ENCODE measurements around the gene DKK1.

DNA sequence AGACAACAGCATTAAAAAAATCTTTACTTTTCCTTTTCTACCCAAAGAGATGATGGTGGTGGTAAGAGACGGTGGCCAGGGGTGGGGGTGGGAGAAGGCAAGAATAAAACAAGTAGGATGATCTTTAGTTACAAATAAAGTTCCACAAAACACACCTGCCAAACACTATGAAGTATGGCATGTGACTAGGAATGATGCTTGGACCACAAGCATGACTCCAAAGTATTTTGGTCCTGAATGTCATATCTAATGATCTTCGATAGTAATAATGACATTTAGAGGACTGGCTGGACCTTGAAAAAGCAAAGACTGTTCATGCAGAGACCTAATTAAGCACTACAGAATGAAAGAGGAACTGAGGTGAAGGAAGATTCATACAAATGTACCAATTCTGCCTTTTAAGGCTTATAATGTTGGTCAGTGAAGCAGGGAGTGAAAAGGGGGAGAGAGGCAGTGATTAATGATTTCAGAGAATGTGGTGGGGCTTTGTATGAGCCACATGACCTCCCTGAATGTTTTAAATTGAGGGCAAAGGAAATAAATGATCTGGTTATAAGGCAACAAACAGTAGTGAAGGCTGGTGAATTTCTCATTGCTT is 29.6 kb upstream of the DKK1 start:
- TF ChIP-seq, protein P1, sequence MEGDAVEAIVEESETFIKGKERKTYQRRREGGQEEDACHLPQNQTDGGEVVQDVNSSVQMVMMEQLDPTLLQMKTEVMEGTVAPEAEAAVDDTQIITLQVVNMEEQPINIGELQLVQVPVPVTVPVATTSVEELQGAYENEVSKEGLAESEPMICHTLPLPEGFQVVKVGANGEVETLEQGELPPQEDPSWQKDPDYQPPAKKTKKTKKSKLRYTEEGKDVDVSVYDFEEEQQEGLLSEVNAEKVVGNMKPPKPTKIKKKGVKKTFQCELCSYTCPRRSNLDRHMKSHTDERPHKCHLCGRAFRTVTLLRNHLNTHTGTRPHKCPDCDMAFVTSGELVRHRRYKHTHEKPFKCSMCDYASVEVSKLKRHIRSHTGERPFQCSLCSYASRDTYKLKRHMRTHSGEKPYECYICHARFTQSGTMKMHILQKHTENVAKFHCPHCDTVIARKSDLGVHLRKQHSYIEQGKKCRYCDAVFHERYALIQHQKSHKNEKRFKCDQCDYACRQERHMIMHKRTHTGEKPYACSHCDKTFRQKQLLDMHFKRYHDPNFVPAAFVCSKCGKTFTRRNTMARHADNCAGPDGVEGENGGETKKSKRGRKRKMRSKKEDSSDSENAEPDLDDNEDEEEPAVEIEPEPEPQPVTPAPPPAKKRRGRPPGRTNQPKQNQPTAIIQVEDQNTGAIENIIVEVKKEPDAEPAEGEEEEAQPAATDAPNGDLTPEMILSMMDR (conservative IDR thresholded peaks at IDR 0.05 in 1 of 2, IDR thresholded peaks at IDR 0.05 in 1 of 2; ENCODE audit: extremely low read depth in 1 of 2, insufficient read depth in 1 of 2, low read depth in 1 of 2, low read length in 2 of 2): no peak
- TF ChIP-seq EZH2 (IDR thresholded peaks at IDR 0.05; ENCODE audit: borderline replicate concordance, low read length): no peak

Data from mammary epithelial cell (primary cell).